Stimulated activated CD4-positive, alpha-beta T cell treated with anti-CD3 and anti-CD28 coated beads, Interleukin-15, amount 100 ng/mL, for 48 hours (primary cell): ENCODE data around the gene UGT1A3.

Experiments used
- DNase-seq, 2 donors: peaks; one replicate each; pipeline ENCODE4 v3.0.0-alpha.2; 2020; ENCODE audit warnings: low read depth in 2 of 2

Gene UGT1A3

GRCh38 chr2:233758141-233758540 is 29.3 kb downstream of the UGT1A3 start:
- DNase-seq: no peak

- DNase-seq: no peak
These were observed 30.0 kb downstream of the UGT1A3 start for GRCh38 chr2:233758849-233759248.

GRCh38 chr2:233760043-233760442 is 31.2 kb downstream of the UGT1A3 start, which contains the start of gene UGT1A1:
TSS of gene UGT1A1 (plus strand) at chr2:233760270. CDS start at chr2:233760288, 18 bp downstream.
- DNase-seq: no peak

- no peak for DNase-seq
These were observed 32.4 kb downstream of the UGT1A3 start for GRCh38 chr2:233761040-233761769.

- no peak for DNase-seq
These were observed 35.4 kb downstream of the UGT1A3 start for GRCh38 chr2:233764264-233764663.

GRCh38 chr2:233764761-233765160 is 35.9 kb downstream of the UGT1A3 start:
- no peak for DNase-seq

GRCh38 chr2:233766416-233766815 is 37.6 kb downstream of the UGT1A3 start:
- no peak for DNase-seq

- no peak for DNase-seq
These were observed 39.2 kb downstream of the UGT1A3 start for GRCh38 chr2:233768076-233768475.

GRCh38 chr2:233769260-233769659 is 40.4 kb downstream of the UGT1A3 start:
- DNase-seq: no peak

GRCh38 chr2:233772153-233772552 is 43.3 kb downstream of the UGT1A3 start:
- no peak for DNase-seq

GRCh38 chr2:233772583-233772982 is 43.7 kb downstream of the UGT1A3 start:
- DNase-seq: no peak

GRCh38 chr2:233773854-233774253 is 45.0 kb downstream of the UGT1A3 start:
- DNase-seq: no peak

- DNase-seq: no peak
These were observed 46.6 kb downstream of the UGT1A3 start for GRCh38 chr2:233775414-233775813.

- no peak for DNase-seq
These were observed 49.2 kb downstream of the UGT1A3 start, which contains the start of gene MROH2A for GRCh38 chr2:233778030-233778429. TSS of gene MROH2A (plus strand) at chr2:233778330. CDS start at chr2:233779359, 1,029 bp downstream.

GRCh38 chr2:233779722-233780121 is 50.9 kb downstream of the UGT1A3 start:
- no peak for DNase-seq

- no peak for DNase-seq
These were observed 51.9 kb downstream of the UGT1A3 start for GRCh38 chr2:233780771-233781170.

GRCh38 chr2:233789554-233789953 is 60.7 kb downstream of the UGT1A3 start:
- DNase-seq: no peak

GRCh38 chr2:233791151-233791882 is 62.5 kb downstream of the UGT1A3 start:
- DNase-seq: no peak

GRCh38 chr2:233791883-233792329 is 63.1 kb downstream of the UGT1A3 start:
- no peak for DNase-seq

- DNase-seq: no peak
These were observed 63.9 kb downstream of the UGT1A3 start for GRCh38 chr2:233792720-233793119.

- no peak for DNase-seq
These were observed 64.8 kb downstream of the UGT1A3 start for GRCh38 chr2:233793465-233794127.

GRCh38 chr2:233794128-233794658 is 65.4 kb downstream of the UGT1A3 start:
- no peak for DNase-seq
